Measurements from ENCODE around the gene INPP5E. TPM values are rescaled to one million over a fixed set of nuclear protein-coding genes. Genes with fewer than 3 reads are reported as not detected.
A peak's percentile ranks its signal among the peaks of the same experiment; 100 is the strongest.

INPP5E gene, protein sequence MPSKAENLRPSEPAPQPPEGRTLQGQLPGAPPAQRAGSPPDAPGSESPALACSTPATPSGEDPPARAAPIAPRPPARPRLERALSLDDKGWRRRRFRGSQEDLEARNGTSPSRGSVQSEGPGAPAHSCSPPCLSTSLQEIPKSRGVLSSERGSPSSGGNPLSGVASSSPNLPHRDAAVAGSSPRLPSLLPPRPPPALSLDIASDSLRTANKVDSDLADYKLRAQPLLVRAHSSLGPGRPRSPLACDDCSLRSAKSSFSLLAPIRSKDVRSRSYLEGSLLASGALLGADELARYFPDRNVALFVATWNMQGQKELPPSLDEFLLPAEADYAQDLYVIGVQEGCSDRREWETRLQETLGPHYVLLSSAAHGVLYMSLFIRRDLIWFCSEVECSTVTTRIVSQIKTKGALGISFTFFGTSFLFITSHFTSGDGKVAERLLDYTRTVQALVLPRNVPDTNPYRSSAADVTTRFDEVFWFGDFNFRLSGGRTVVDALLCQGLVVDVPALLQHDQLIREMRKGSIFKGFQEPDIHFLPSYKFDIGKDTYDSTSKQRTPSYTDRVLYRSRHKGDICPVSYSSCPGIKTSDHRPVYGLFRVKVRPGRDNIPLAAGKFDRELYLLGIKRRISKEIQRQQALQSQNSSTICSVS
- total RNA-seq (5.3 and 6.0 TPM in 2 replicates), polyA plus RNA-seq (7.1 and 12.9 TPM in 2 replicates)

DNA sequence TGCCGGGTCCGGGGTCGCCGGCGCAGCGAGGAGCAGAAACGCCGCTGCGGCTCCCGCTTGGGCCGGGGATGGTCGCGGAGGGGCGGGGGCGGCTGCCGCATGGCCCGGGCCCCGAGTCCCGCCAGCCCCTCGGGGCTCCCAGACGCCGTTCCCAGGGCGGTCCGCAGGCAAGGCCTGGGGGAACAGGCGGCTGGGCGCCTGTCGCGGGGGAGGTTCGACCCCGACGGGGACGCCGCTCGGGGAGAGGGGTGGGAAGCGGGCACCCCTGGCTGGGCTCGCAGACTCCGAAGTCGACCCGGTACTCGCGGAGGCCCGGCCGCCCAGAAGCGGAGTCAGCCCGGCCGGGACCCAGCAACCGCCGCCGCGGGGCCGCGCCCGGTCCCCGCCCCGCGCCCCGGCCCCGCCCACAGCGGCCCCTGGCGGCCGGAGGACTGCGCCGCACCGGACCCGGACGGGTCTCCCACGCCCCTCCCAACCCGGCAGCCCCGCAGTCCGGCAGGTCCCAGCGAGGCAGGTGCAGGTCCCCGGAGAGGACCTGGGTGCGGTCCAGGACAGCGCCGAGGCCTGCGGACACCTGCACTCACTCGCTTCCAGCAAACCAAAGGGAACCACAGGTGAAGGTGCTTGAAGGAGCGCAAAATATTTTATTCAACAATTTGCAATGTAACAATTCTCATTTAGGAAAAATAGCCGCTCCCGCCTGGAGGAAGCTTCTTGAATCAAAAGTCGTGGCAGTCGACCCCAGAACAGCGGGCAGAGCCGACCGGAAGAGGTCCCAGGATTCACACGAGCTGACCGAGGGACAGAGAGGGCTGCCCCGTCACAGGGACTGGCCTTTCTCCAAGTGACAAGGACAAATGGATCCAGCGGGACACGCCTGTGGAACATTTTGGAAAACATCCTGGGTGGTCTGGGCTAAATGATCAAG, at the start of gene INPP5E:
Gene INPP5E, minus strand, starts transcription at position 365 of the 928 bp plus-strand sequence. CDS start 426 bp downstream, outside the sequence.
- H3K79me2 ChIP-seq, result peaks cover 47% of the 10 kb centered on the region
- no peaks in the 10 kb centered on the region for H3K9me3 ChIP-seq (ENCODE audit: low read depth)
- peak within 1 kb of the TSS; percentile 79 for H2AFZ ChIP-seq
- H4K20me1 ChIP-seq (ENCODE audit: insufficient read depth, poor library complexity, severe bottlenecking), result peaks cover 32% of the 10 kb centered on the region
- H3K9me2 ChIP-seq (replicated peaks; ENCODE audit: insufficient read depth), result no peaks in the 10 kb centered on the region
- peak within 1 kb of the TSS; percentile 100 for H3K4me2 ChIP-seq
- peaks cover 13% of the 10 kb centered on the region for H3K4me1 ChIP-seq (ENCODE audit: insufficient read depth)
- TF ChIP-seq EZH2 (IDR thresholded peaks at IDR 0.05; ENCODE audit: borderline replicate concordance) (no peak), EZH2phosphoT487 (IDR thresholded peaks at IDR 0.05; ENCODE audit: low read depth, severe bottlenecking, unreplicated experiment) (no peak)
- TF ChIP-seq, protein P1, sequence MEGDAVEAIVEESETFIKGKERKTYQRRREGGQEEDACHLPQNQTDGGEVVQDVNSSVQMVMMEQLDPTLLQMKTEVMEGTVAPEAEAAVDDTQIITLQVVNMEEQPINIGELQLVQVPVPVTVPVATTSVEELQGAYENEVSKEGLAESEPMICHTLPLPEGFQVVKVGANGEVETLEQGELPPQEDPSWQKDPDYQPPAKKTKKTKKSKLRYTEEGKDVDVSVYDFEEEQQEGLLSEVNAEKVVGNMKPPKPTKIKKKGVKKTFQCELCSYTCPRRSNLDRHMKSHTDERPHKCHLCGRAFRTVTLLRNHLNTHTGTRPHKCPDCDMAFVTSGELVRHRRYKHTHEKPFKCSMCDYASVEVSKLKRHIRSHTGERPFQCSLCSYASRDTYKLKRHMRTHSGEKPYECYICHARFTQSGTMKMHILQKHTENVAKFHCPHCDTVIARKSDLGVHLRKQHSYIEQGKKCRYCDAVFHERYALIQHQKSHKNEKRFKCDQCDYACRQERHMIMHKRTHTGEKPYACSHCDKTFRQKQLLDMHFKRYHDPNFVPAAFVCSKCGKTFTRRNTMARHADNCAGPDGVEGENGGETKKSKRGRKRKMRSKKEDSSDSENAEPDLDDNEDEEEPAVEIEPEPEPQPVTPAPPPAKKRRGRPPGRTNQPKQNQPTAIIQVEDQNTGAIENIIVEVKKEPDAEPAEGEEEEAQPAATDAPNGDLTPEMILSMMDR (IDR thresholded peaks at IDR 0.05; ENCODE audit: poor library complexity), result peak; percentile 52
- DNase-seq (ENCODE audit: low spot score), result peak; percentile 87
- 37% methylated on average over 27 of the region's 90 CpGs for WGBS (ENCODE audit: low lambda C conversion rate, missing lambda C conversion rate)
- H3K36me3 ChIP-seq (replicated peaks; ENCODE audit: insufficient read depth, low read depth), result no peaks in the 10 kb centered on the region
- H3K27me3 ChIP-seq, result no peaks in the 10 kb centered on the region
- H3K27ac ChIP-seq, result peak within 1 kb of the TSS; percentile 63
- peak within 1 kb of the TSS; percentile 92 for H3K4me3 ChIP-seq

DNA sequence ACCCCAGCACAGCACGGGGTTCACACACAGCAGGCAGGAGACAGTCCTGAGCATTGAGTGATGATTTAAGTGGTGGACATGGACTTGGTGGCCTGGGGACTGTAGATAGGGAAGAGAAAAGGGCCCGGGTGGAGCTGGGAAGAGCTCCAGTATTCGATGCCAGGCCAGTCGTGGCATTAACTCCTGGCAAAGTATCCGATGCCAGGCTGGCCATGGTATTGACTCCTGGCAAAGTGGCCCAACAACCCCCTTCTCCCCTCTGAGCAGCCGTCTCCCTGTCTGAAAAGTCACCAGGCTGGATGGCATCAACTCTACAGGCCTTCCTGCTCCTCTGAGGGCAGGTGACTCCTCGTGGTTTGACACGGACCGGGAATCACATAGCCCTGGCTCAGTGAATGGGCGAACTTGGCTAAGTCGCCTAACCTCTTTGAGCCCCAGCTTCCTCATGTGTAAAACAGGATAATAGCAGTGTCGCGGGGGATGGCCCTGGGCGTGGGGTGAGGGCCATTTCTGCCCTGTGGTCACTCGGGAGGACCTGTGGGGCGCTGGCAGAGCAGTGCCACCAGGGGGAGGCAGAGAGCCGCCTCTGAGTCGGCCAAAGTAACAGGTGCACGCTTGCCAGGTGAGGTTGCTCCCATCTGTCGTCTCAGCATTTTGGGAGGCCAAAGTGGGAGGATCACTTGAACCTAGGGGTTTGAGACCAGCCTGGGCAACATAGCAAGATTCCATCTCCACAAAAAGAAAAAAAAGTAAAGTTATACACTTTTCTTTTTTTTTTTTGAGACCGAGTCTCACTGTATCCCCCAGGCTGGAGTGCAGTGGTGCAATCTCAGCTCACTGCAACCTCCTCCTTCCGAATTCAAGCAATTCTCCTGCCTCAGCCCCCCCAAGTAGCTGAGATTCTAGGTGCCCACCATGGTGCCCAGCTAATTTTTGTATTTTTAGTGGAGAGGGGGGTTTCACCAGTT, 48.9 kb upstream of the INPP5E start:
- Histone ChIP-seq H3K79me2 (no peaks in the 10 kb centered on the region), H2AFZ (no peak overlapping the region), H3K4me1 (ENCODE audit: insufficient read depth) (no peaks in the 10 kb centered on the region), H3K27ac (no peak overlapping the region), H3K4me3 (no peak overlapping the region), H3K9me2 (replicated peaks; ENCODE audit: insufficient read depth) (no peaks in the 10 kb centered on the region), H3K27me3 (no peaks in the 10 kb centered on the region), H3K4me2 (no peak overlapping the region), H3K36me3 (replicated peaks; ENCODE audit: insufficient read depth, low read depth) (no peaks in the 10 kb centered on the region), H3K9me3 (ENCODE audit: low read depth) (no peaks in the 10 kb centered on the region), H4K20me1 (ENCODE audit: insufficient read depth, poor library complexity, severe bottlenecking) (no peaks in the 10 kb centered on the region)
- 41% methylated on average over 22 of the region's 22 CpGs for WGBS (ENCODE audit: low lambda C conversion rate, missing lambda C conversion rate)
- peak; percentile 82 for DNase-seq (ENCODE audit: low spot score)
- TF ChIP-seq, protein P1 (IDR thresholded peaks at IDR 0.05; ENCODE audit: poor library complexity), result peak; percentile 97
- no peak for TF ChIP-seq EZH2phosphoT487 (IDR thresholded peaks at IDR 0.05; ENCODE audit: low read depth, severe bottlenecking, unreplicated experiment)

DNA sequence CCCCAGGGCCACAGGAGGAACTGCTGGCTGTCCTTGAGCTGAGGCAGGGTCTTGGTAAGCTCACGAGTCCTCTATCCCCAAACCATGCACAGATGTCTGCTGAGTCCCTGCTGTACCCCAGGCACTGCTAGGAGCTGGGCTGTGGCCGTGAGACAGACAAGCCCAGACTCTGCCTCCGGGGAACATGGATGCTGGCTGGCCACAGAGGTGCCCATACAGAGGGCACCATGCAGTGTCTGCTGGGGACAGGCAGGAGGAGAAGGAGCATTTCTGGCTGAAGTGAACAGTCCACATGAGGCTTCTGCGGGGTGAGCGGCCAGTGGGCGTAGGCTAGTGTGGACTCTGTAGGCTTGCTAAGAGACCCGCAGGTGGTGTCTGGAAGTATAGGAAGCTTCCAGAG, 48.0 kb upstream of the INPP5E start:
- 84% methylated on average over 7 of the region's 7 CpGs for WGBS (ENCODE audit: low lambda C conversion rate, missing lambda C conversion rate)
- Histone ChIP-seq H3K4me1 (ENCODE audit: insufficient read depth) (no peaks in the 10 kb centered on the region), H3K27ac (no peak overlapping the region)

More for the DNA sequence above, 48.0 kb upstream of the INPP5E start:
- DNase-seq (ENCODE audit: low spot score), result no peak
- no peaks in the 10 kb centered on the region for H3K36me3 ChIP-seq (replicated peaks; ENCODE audit: insufficient read depth, low read depth)
- H3K4me3 ChIP-seq, result no peak overlapping the region
- no peak overlapping the region for H2AFZ ChIP-seq
- peaks cover under 1% of the 10 kb centered on the region for H3K79me2 ChIP-seq
- TF ChIP-seq EZH2 (IDR thresholded peaks at IDR 0.05; ENCODE audit: borderline replicate concordance) (no peak), EZH2phosphoT487 (IDR thresholded peaks at IDR 0.05; ENCODE audit: low read depth, severe bottlenecking, unreplicated experiment) (no peak)
- TF ChIP-seq, protein P1 (IDR thresholded peaks at IDR 0.05; ENCODE audit: poor library complexity), result no peak
- H4K20me1 ChIP-seq (ENCODE audit: insufficient read depth, poor library complexity, severe bottlenecking), result no peaks in the 10 kb centered on the region
- H3K4me2 ChIP-seq, result no peak overlapping the region
- H3K27me3 ChIP-seq, result no peaks in the 10 kb centered on the region
- no peaks in the 10 kb centered on the region for H3K9me2 ChIP-seq (replicated peaks; ENCODE audit: insufficient read depth)
- no peaks in the 10 kb centered on the region for H3K9me3 ChIP-seq (ENCODE audit: low read depth)
